ENCODE results near the gene RAB6A. TPM values are rescaled to one million over a fixed set of nuclear protein-coding genes. Genes with fewer than 3 reads are reported as not detected.

Gene RAB6A
- total and polyA plus RNA-seq, 2 of the 8 experiments (the other 6 are each of a cell fraction or from before 2014, with no cell fraction given): 24.4 to 88.6 TPM

DNA sequence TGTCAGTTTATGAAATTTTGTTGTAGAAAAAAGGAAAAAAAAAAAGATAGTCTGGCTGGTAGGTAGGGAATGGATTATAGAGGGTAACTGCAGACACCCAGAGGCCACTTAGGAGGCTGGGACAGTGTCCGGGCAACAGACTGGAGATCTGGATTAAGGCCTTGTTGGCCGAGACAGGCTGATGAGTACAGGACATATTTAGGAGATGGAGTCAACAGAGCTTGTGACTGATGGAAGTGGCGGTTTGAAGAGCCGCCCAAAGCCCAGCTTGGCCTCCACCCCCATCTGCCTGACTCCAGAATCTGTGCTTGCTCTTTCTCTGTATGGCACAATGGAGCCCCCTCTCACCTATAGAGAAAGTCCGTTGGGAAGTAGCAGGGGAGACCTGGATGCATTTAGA is 106.9 kb downstream of the RAB6A start:
- H2BK15ac ChIP-seq (ENCODE audit: low read length): no peak overlapping the region
- H3K79me2 ChIP-seq (ENCODE audit: control insufficient read depth in 1 of 2, insufficient read depth in 2 of 2, low read length in 2 of 2): no peaks in the 10 kb centered on the region
- no peak overlapping the region for H2BK120ac ChIP-seq (replicated peaks; ENCODE audit: low read depth, low read length)
- ChIA-PET POLR2A (ENCODE audit: partially characterized antibody) (interaction anchor here (1.1 kb wide), 1 partner anchor 10 kb away, joined by 3 read pairs; no protein-coding TSS in a partner anchor), CTCF (ENCODE audit: partially characterized antibody) (interaction anchor here (0.7 to 30.1 kb wide), 3 partner anchors 9 to 1885 kb away, joined by 4 to 653 read pairs (median 4); partner anchors contain the start of gene PLEKHB1)
- FAIRE-seq (no peak), DNase-seq (ENCODE audit: low read depth in 1 of 2, low spot score in 2 of 2) (no peak)
- no peak overlapping the region for H3K56ac ChIP-seq (replicated peaks; ENCODE audit: insufficient read length, low read depth, low read length)
- no peak overlapping the region for H3K27ac ChIP-seq (ENCODE audit: low read depth, low read length)
- peaks cover 0 to 10% (median 6%) of the 10 kb centered on the region in 4 experiments; a peak in 6 of 7 replicates for H3K4me1 ChIP-seq (replicated peaks in 1 of 4; ENCODE audit: control insufficient read depth in 3 of 4, insufficient read depth in 4 of 4, low read length in 3 of 4)
- H3K4me2 ChIP-seq (ENCODE audit: insufficient read depth in 1 of 2, low read depth in 2 of 2, low read length in 2 of 2): no peak overlapping the region
- no peak overlapping the region for H2AFZ ChIP-seq (ENCODE audit: low read length)
- no peak overlapping the region for H3K18ac ChIP-seq (ENCODE audit: extremely low read depth, low read length)
- no peak overlapping the region for H4K8ac ChIP-seq (ENCODE audit: extremely low read depth, insufficient read depth, low read length)
- no peaks in the 10 kb centered on the region for H3K9me3 ChIP-seq (ENCODE audit: insufficient read depth in 2 of 2, low read depth in 1 of 2, low read length in 1 of 2)
- no peak overlapping the region for H2BK5ac ChIP-seq (ENCODE audit: low read depth, low read length)
- H2AK5ac ChIP-seq (ENCODE audit: low read depth, low read length): no peak overlapping the region
- H3K4ac ChIP-seq (replicated peaks; ENCODE audit: insufficient read length, low read depth, low read length): no peak overlapping the region
- no peaks in the 10 kb centered on the region for H3K79me1 ChIP-seq (ENCODE audit: low read depth, low read length)
- H2BK20ac ChIP-seq (ENCODE audit: low read length): no peak overlapping the region
- H4K5ac ChIP-seq (ENCODE audit: insufficient read length, low read depth, low read length): no peak overlapping the region
- H3K36me3 ChIP-seq (ENCODE audit: control insufficient read depth in 2 of 4, insufficient read depth in 4 of 4, low read length in 3 of 4): no peaks in the 10 kb centered on the region; a peak in 2 of 8 replicates
- no peak overlapping the region for H2BK12ac ChIP-seq (ENCODE audit: low read depth, low read length)
- no peaks in the 10 kb centered on the region for H4K20me1 ChIP-seq (replicated peaks in 1 of 2; ENCODE audit: control insufficient read depth in 1 of 2, insufficient read depth in 2 of 2, low read length in 2 of 2)
- H4K91ac ChIP-seq (replicated peaks; ENCODE audit: insufficient read length, low read length): no peak overlapping the region
- H3K23me2 ChIP-seq (ENCODE audit: low read depth, low read length): no peaks in the 10 kb centered on the region
- WGBS, 2 experiments (ENCODE audit: extremely low coverage in 1 of 2, insufficient coverage in 1 of 2, insufficient read length in 1 of 2, insufficient replicate concordance in 2 of 2, low coverage in 1 of 2, low lambda C conversion rate in 2 of 2, missing lambda C conversion rate in 1 of 2): 89% methylated on average over 5 of the region's 5 CpGs; no CpG with 5 or more reads in 1 of the 2 experiments
- no peak overlapping the region for H3K4me3 ChIP-seq (ENCODE audit: extremely low read depth in 1 of 4, insufficient read depth in 2 of 4, low read depth in 3 of 4, low read length in 4 of 4)
- H3K9ac ChIP-seq (replicated peaks in 1 of 4; ENCODE audit: extremely low read depth in 1 of 4, low read depth in 3 of 4, low read length in 3 of 4): no peak overlapping the region
- no peak overlapping the region for H3K14ac ChIP-seq (ENCODE audit: insufficient read length)
- H3K23ac ChIP-seq (ENCODE audit: insufficient read length): no peak overlapping the region
- H3K27me3 ChIP-seq (replicated peaks in 1 of 4; ENCODE audit: control insufficient read depth in 3 of 4, extremely low read depth in 1 of 4, insufficient read depth in 3 of 4, low read length in 3 of 4): no peaks in the 10 kb centered on the region
- TF ChIP-seq SRF (IDR thresholded peaks at IDR 0.05; ENCODE audit: low read depth, low read length) (no peak), BRCA1 (IDR thresholded peaks at IDR 0.05; ENCODE audit: low read depth, low read length) (no peak), TBP (IDR thresholded peaks at IDR 0.05; ENCODE audit: low read depth, low read length) (no peak), NRF1 (IDR thresholded peaks at IDR 0.05; ENCODE audit: low read depth, low read length) (no peak), ZNF274 (IDR thresholded peaks at IDR 0.05; ENCODE audit: borderline replicate concordance, extremely low read depth, low read length) (no peak), KDM1A (IDR thresholded peaks at IDR 0.05; ENCODE audit: borderline replicate concordance, low read length) (no peak), GTF2F1 (IDR thresholded peaks at IDR 0.05; ENCODE audit: borderline replicate concordance, low read depth, low read length) (no peak), SP4 (IDR thresholded peaks at IDR 0.05; ENCODE audit: low read length) (no peak), HDAC2 (IDR thresholded peaks at IDR 0.05; ENCODE audit: borderline replicate concordance in 1 of 2, low read depth in 2 of 2, low read length in 2 of 2) (no peak), EZH2 (IDR thresholded peaks at IDR 0.05; ENCODE audit: low read depth, low read length, severe bottlenecking) (no peak)
- TF ChIP-seq, protein P1, sequence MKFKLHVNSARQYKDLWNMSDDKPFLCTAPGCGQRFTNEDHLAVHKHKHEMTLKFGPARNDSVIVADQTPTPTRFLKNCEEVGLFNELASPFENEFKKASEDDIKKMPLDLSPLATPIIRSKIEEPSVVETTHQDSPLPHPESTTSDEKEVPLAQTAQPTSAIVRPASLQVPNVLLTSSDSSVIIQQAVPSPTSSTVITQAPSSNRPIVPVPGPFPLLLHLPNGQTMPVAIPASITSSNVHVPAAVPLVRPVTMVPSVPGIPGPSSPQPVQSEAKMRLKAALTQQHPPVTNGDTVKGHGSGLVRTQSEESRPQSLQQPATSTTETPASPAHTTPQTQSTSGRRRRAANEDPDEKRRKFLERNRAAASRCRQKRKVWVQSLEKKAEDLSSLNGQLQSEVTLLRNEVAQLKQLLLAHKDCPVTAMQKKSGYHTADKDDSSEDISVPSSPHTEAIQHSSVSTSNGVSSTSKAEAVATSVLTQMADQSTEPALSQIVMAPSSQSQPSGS (IDR thresholded peaks at IDR 0.05; ENCODE audit: low read length): no peak
- TF ChIP-seq, protein P2, sequence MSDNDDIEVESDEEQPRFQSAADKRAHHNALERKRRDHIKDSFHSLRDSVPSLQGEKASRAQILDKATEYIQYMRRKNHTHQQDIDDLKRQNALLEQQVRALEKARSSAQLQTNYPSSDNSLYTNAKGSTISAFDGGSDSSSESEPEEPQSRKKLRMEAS (IDR thresholded peaks at IDR 0.05): no peak

Measured in H1 (cell line).